ENCODE results near the gene ELOVL4. TPM values are rescaled to one million over a fixed set of nuclear protein-coding genes. Genes with fewer than 3 reads are reported as not detected.
A peak's percentile ranks its signal among the peaks of the same experiment; 100 is the strongest.

ELOVL4 gene
- total RNA-seq (2.7 TPM), polyA plus RNA-seq (ENCODE audit: insufficient read depth in 1 of 8, insufficient read length in 8 of 8, low replicate concordance in 1 of 8) (1 to 10 TPM; 1.8 to 4.2 (median 2.2) TPM)
- long read RNA-seq, donor 1, result 0 reads
- long read RNA-seq, donor 2, result 0 reads
- long read RNA-seq, donor 3, partial matches to known transcripts, result 0 of 2 reads
- long read RNA-seq, donor 3, other reads (novel, unspliced or antisense), result 0 of 2 reads
- long read RNA-seq, donor 4, result 0 reads
- long read RNA-seq, donor 5, partial matches to known transcripts, result 0 of 1 reads
- long read RNA-seq, donor 5, other reads (novel, unspliced or antisense), result 0 of 1 reads
- long read RNA-seq, donor 6, result 0 reads
- long read RNA-seq, donor 7, partial matches to known transcripts, result 0 of 1 reads
- long read RNA-seq, donor 7, other reads (novel, unspliced or antisense), result 0 of 1 reads
- long read RNA-seq, donor 8, partial matches to known transcripts, result 0 of 2 reads
- long read RNA-seq, donor 8, other reads (novel, unspliced or antisense), result 0 of 2 reads
- long read RNA-seq, donor 9, result 0 reads
- long read RNA-seq, donor 10, result 0 reads
- long read RNA-seq, donor 11, partial matches to known transcripts, result 0 of 3 reads
- long read RNA-seq, donor 11, other reads (novel, unspliced or antisense), result 0 of 3 reads

DNA sequence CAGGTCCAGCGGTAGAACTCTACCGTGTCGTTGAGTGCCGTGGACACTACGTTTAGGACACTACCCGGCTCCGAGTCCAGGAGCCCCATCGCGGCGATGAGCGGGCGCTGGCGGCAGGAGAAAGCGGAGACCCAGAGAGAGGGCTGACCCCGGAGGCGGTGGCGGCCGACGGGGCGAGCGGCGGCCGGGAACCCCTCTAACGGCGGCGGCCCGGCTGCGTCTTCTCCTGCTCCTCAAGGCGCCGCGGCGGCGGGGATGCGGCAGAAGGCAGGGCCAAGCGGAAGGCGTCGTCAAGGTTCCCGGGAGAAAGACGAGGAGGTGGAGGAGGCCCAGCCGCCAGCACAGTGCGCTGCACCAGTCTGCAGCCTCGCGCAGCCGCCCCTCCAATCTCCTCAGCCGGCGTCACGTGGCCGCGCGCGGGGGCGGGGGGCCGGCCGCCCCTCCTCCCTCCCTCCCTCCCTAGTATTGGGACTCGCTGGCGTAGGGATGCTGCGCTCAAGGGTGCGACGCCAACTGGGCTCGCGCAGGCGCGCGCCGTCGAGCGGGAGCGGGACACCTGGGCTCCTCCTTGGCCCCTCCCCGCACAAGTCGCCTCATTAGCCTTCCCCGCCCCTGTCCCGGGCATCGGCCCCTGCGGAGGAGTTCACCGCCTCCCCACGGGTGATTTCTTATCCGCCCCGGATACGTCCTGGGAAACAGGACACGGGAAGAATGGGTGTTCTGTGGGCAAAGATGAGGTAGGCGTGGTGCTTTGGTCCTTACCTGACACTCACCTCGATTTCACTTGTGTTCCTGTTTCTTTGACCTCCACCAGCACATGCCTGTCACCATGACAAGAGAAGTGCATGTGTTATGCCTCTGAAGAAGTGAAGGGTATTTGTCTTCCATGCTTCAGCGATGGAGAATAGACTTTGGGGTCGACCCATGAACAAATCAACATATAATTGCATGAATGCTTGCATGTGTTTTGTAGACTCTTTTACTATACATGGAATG, at the start of gene ELOVL4:
TSS of gene ELOVL4 (minus strand) at position 363 of the 996 bp plus-strand sequence. CDS start at position 89, 274 bp downstream.
- under 1% methylated on average over 62 of the region's 84 CpGs for WGBS (ENCODE audit: insufficient coverage)
- DNase-seq, result peak; percentile 92
- peaks cover 32% of the 10 kb centered on the region for H3K27me3 ChIP-seq (ENCODE audit: control insufficient read depth, insufficient read depth, low read length)

DNA sequence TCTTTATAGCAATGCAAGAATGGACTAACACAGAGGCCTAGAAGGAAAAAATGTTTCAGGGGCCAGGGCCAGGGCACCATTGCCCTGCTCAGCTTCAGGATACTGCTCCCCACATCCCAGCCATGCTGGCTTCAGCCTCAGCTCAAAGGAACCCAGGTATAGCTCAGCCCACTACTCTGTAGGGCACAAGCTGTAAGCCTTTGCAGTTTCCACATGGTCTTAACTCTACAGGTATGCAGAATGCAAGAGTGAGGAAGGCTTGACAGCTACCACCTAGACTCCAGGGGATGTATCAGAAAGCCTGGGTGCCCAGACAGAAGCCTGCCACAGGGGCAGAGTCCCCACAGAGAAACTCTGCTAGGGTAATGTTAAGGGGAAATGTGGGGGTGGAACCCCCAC, 46.6 kb upstream of the ELOVL4 start:
- Histone ChIP-seq H3K27ac (ENCODE audit: low read length) (no peak overlapping the region), H3K4me1 (ENCODE audit: control insufficient read depth, insufficient read depth, low read length) (no peaks in the 10 kb centered on the region), H3K9me3 (replicated peaks; ENCODE audit: control insufficient read depth, low read depth, low read length) (no peaks in the 10 kb centered on the region), H3K36me3 (ENCODE audit: control insufficient read depth, insufficient read depth, low read length) (no peaks in the 10 kb centered on the region), H3K27me3 (ENCODE audit: control insufficient read depth, insufficient read depth, low read length) (peaks cover 3% of the 10 kb centered on the region), H3K4me3 (ENCODE audit: low read length) (no peak overlapping the region)
- no peak for DNase-seq

More for the DNA sequence above, at the start of gene ELOVL4:
- H3K4me3 ChIP-seq (ENCODE audit: low read length), result peak within 1 kb of the TSS; percentile 57
- H3K36me3 ChIP-seq (ENCODE audit: control insufficient read depth, insufficient read depth, low read length), result no peaks in the 10 kb centered on the region
- no peak within 1 kb of the TSS for H3K27ac ChIP-seq (ENCODE audit: low read length)
- H3K9me3 ChIP-seq (replicated peaks; ENCODE audit: control insufficient read depth, low read depth, low read length), result no peaks in the 10 kb centered on the region
- peaks cover 5% of the 10 kb centered on the region for H3K4me1 ChIP-seq (ENCODE audit: control insufficient read depth, insufficient read depth, low read length)

DNA sequence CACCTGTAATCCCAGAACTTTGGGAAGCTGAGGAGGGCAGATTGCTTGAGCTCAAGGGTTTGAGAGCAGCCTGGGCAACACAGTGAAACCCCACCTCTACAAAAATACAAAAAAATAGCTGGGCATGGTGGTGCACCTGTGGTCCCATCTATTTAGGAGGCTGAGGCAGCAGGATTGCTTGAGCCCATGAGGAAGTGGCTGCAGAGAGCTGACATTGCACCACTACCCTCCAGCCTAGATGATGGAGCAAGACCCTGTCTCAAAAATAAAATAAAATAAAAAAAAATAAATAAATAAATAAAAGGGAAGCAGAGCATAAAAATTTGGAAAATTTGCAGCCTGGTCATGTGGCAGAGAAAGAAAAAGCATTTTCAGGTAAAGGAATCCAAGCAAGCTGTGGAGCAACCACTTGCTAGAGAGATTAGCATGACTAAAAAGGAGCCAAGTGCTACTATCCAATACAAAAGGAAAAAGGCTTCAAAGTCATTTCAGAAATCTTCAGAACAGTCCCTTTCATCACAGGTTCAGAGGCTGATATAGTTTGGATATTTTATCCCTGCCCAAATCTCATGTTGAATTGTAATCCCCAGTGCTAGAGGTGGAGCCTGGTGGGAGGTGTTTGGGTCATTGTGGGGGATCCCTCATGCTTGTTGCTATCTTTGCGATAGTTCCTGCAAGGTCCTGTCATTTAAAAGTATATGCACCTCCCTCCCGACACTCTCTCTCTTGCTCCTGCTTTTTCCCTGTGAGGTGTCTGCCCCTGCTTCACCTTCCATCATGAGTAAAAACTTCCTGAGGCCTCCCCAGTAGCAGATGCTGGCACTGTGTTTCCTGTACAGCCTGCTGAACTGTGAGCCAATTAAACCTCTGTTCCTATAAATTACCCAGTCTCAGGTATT, 45.9 kb upstream of the ELOVL4 start:
- no peak overlapping the region for H3K4me3 ChIP-seq (ENCODE audit: low read length)
- H3K9me3 ChIP-seq (replicated peaks; ENCODE audit: control insufficient read depth, low read depth, low read length), result no peaks in the 10 kb centered on the region
- no peaks in the 10 kb centered on the region for H3K4me1 ChIP-seq (ENCODE audit: control insufficient read depth, insufficient read depth, low read length)
- no peak overlapping the region for H3K27ac ChIP-seq (ENCODE audit: low read length)
- no CpG with 5 or more reads among the region's 2 CpGs for WGBS (ENCODE audit: insufficient coverage)
- no peaks in the 10 kb centered on the region for H3K36me3 ChIP-seq (ENCODE audit: control insufficient read depth, insufficient read depth, low read length)
- no peak for DNase-seq
- peaks cover 3% of the 10 kb centered on the region for H3K27me3 ChIP-seq (ENCODE audit: control insufficient read depth, insufficient read depth, low read length)

DNA sequence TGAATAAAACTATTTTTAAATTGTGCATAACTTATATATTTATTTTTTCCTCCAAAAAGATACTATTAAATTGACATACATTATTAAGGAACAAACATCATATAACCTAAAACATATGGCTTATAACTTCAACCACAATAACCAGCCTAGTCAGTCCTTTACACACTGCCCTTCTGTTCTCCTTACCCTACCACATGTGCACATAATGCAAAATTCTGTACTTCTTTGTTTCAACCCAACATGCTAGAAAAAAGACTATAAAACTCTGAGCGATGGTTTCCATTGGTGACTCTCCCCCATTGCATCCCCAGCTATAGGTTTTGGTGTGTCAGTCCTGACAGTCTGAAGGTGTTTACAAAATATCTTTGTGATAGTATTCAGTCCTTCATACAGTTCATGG, 42.3 kb upstream of the ELOVL4 start:
- Histone ChIP-seq H3K9me3 (replicated peaks; ENCODE audit: control insufficient read depth, low read depth, low read length) (no peaks in the 10 kb centered on the region), H3K4me3 (ENCODE audit: low read length) (no peak overlapping the region), H3K27me3 (ENCODE audit: control insufficient read depth, insufficient read depth, low read length) (peaks cover 3% of the 10 kb centered on the region), H3K36me3 (ENCODE audit: control insufficient read depth, insufficient read depth, low read length) (no peaks in the 10 kb centered on the region), H3K4me1 (ENCODE audit: control insufficient read depth, insufficient read depth, low read length) (no peaks in the 10 kb centered on the region), H3K27ac (ENCODE audit: low read length) (no peak overlapping the region)
- WGBS (ENCODE audit: insufficient coverage), result no CpG with 5 or more reads among the region's 1 CpG
- DNase-seq, result no peak

DNA sequence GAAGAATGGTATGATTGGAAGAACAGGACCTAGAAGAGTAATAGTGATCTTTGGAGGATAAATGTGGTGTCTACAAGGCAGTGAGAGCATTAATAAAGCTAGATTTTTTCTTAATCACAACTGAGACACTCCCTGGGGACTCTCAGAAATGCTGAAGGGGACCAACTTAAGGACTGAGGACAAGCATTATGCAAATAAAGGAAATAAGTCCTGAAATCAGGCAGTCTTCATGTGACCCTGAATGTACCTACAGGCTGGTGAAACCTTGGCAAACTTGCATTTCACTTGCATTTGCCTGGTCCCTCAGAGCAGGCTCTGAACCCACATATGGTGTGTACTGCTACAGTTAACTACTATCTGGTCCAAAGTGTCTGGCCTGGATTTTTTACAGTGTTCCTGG, 37.8 kb upstream of the ELOVL4 start:
- DNase-seq, result no peak
- no peaks in the 10 kb centered on the region for H3K27me3 ChIP-seq (ENCODE audit: control insufficient read depth, insufficient read depth, low read length)
- H3K36me3 ChIP-seq (ENCODE audit: control insufficient read depth, insufficient read depth, low read length), result no peaks in the 10 kb centered on the region
- no peaks in the 10 kb centered on the region for H3K4me1 ChIP-seq (ENCODE audit: control insufficient read depth, insufficient read depth, low read length)
- no peak overlapping the region for H3K27ac ChIP-seq (ENCODE audit: low read length)
- H3K4me3 ChIP-seq (ENCODE audit: low read length), result no peak overlapping the region
- H3K9me3 ChIP-seq (replicated peaks; ENCODE audit: control insufficient read depth, low read depth, low read length), result no peaks in the 10 kb centered on the region

DNA sequence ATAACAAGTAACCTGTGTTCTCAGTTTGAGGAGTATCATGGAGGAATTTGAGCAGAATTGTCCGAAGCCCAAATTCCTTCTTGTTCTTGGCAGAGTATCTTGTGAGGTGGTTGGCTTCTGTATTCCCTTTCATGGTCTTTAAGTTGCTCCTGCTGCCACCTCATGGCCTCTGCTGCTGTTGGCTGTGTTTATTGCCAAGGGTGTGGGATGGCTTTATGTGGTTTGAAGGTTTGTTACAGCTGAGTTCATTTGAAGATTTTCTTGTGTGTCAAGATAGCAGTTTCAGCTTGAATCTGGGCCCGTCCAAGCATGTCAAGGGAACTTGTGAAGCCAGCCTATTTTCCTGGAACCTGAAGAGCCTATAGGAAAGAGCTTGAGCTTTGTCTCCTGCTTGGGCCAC, 36.9 kb upstream of the ELOVL4 start:
- WGBS (ENCODE audit: insufficient coverage), result no CpG with 5 or more reads among the region's 2 CpGs
- Histone ChIP-seq H3K27me3 (ENCODE audit: control insufficient read depth, insufficient read depth, low read length) (no peaks in the 10 kb centered on the region), H3K36me3 (ENCODE audit: control insufficient read depth, insufficient read depth, low read length) (no peaks in the 10 kb centered on the region), H3K9me3 (replicated peaks; ENCODE audit: control insufficient read depth, low read depth, low read length) (no peaks in the 10 kb centered on the region), H3K4me3 (ENCODE audit: low read length) (no peak overlapping the region), H3K4me1 (ENCODE audit: control insufficient read depth, insufficient read depth, low read length) (no peaks in the 10 kb centered on the region), H3K27ac (ENCODE audit: low read length) (no peak overlapping the region)
- no peak for DNase-seq

DNA sequence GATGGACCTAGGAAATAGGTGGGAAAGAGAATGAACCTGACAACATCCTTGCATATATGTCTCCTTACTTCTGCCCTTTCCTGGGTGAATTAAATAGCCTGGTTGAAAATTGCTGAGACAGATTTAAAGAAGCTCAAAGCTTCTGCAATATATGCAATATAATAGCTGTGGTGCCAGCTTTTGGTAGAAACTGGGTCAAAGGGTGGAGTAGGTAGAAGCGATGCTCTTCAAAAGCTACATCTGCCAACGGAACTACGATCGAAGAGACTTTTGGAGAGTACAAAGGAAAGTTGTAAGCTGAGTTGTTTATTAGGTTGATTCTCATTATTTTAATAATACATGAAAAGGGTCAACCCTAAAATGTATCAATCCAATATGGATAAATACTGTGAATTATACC, 34.3 kb upstream of the ELOVL4 start:
- H3K36me3 ChIP-seq (ENCODE audit: control insufficient read depth, insufficient read depth, low read length), result no peaks in the 10 kb centered on the region
- H3K4me1 ChIP-seq (ENCODE audit: control insufficient read depth, insufficient read depth, low read length), result no peaks in the 10 kb centered on the region
- H3K27me3 ChIP-seq (ENCODE audit: control insufficient read depth, insufficient read depth, low read length), result no peaks in the 10 kb centered on the region
- DNase-seq, result no peak
- no CpG with 5 or more reads among the region's 4 CpGs for WGBS (ENCODE audit: insufficient coverage)
- H3K4me3 ChIP-seq (ENCODE audit: low read length), result no peak overlapping the region
- no peaks in the 10 kb centered on the region for H3K9me3 ChIP-seq (replicated peaks; ENCODE audit: control insufficient read depth, low read depth, low read length)
- no peak overlapping the region for H3K27ac ChIP-seq (ENCODE audit: low read length)

DNA sequence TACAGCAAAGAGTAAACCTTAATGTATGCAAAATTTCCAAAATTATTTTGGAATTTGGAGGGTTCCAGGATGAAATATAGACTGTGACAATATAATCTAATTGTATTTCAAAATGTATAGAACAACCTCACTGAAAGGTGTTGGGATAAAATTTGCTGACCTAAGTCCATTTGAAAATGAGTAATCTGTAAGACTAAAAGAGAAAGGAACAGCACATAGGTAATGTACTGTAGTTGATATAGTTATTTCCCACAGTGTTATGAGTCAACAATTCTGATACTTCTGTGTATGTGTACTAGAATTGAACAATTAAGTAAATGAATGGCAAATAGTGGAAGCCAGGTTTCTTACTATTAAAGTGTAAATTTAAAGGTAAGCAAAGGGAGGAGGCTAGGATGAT, 23.8 kb upstream of the ELOVL4 start:
- H3K4me1 ChIP-seq (ENCODE audit: control insufficient read depth, insufficient read depth, low read length), result no peaks in the 10 kb centered on the region
- H3K9me3 ChIP-seq (replicated peaks; ENCODE audit: control insufficient read depth, low read depth, low read length), result no peaks in the 10 kb centered on the region
- H3K27me3 ChIP-seq (ENCODE audit: control insufficient read depth, insufficient read depth, low read length), result no peaks in the 10 kb centered on the region
- no peaks in the 10 kb centered on the region for H3K36me3 ChIP-seq (ENCODE audit: control insufficient read depth, insufficient read depth, low read length)
- no peak overlapping the region for H3K27ac ChIP-seq (ENCODE audit: low read length)
- no peak for DNase-seq
- H3K4me3 ChIP-seq (ENCODE audit: low read length), result no peak overlapping the region

DNA sequence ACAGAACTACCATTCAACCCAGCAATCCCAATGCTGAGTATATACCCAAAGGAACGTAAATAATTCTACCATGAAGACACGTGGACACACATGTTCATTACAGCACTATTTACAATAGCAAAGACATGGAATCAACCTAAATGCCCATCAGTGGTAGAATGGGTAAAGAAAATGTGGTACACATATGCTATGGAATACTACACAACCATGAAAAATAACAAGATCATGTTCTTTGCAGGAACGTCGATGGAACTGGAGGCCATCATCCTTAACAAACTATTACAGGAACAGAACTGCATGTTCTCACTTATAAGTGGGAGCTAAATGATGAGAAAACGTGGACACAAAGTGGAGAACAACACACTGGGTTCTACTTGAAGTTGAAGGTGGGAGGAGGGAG, 22.4 kb upstream of the ELOVL4 start:
- H3K4me1 ChIP-seq (ENCODE audit: control insufficient read depth, insufficient read depth, low read length), result no peaks in the 10 kb centered on the region
- H3K36me3 ChIP-seq (ENCODE audit: control insufficient read depth, insufficient read depth, low read length), result no peaks in the 10 kb centered on the region
- H3K27me3 ChIP-seq (ENCODE audit: control insufficient read depth, insufficient read depth, low read length), result no peaks in the 10 kb centered on the region
- DNase-seq, result no peak
- H3K9me3 ChIP-seq (replicated peaks; ENCODE audit: control insufficient read depth, low read depth, low read length), result no peaks in the 10 kb centered on the region
- no peak overlapping the region for H3K27ac ChIP-seq (ENCODE audit: low read length)
- H3K4me3 ChIP-seq (ENCODE audit: low read length), result no peak overlapping the region
- WGBS (ENCODE audit: insufficient coverage), result no CpG with 5 or more reads among the region's 5 CpGs
